ENCODE measurements around the gene DOCK9.

The DOCK9 gene

DNA sequence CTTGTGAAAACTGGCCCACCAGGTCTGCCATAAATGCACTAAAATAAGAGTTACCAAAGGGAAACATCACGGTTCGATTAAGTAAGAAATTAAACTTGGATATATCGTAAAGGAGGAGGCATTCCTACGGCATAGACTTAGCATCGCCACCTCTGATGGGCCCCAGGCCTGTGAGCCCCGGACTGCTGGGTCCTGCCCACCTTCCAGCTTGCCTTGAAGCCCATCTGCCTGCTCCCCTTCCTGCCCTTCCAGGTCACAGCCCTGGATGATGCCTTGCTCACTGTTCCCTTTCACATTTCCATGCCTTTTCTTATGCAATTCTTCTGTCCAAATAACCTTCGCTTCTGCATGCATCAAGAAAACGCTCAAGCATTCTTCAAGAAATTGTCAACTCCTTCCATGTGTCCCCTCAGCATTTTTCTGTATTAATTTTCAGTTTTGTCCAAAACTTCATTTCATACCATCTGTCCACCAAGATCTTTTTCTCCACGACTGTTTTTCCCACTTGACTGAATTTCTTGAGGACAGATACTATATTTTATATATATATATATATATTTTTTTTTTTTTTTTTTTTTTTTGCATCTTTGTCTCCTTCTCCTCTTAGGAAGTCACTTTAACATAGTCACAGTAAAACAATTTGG is 91.2 kb downstream of the DOCK9 start:
- no peak for DNase-seq (ENCODE audit: low read depth)

DNA sequence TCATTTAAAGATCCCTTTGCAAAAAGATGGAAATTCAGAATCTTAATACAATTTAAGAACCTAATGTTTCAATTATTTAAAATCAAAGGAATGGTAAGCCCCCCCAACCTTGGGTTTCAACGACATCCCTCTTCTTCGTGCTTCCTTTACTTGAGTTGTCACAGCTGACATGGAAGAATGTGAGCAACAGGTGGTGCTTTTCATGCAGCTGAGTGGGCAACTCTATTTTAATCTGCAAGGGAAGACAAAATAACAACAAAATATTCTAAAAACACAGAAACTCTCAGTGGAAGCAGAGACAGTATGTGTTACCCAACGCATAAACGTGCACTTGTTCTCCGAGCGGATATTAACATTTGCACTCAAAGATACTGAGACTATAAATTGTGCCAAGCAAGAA is 92.3 kb downstream of the DOCK9 start:
- DNase-seq (ENCODE audit: low read depth): no peak

DNA sequence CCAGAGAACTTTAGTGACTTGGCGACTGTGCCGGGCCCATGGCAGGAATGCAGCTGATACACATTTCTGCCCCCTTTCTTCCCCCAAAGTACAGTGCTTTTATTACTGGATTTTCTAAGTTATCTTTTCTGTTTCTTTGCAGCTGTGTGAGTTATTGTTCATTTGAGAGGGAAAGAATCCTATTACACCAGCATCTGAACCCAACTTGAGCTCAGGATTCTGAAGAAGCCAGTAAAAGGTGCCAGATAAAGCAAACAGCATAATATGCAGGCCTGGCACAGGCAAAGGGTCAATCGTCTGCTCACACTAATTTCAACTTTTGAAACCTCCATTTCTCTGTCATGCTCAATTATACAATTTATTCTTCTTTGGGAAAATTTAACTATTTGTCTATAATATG is 93.9 kb downstream of the DOCK9 start:
- no peak for DNase-seq (ENCODE audit: low read depth)

DNA sequence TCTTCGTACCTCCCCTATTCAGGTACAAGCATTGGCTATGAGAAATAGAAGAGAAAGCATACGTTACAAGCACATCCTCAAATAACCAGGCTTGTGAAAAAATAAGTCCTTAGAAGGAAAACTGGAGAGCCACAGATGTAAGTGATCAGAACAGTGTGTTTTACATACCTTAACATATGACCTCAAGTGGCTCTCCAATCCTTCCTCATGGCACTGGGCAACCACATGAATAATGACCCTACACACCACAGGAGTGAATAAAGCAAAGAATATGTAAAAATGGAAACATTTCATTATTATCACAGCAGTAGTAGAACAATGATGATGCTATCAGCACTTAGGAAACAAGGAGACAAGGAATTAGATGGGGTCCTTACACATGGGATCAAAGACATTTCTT is 96.5 kb downstream of the DOCK9 start:
- DNase-seq (ENCODE audit: low read depth): no peak

DNA sequence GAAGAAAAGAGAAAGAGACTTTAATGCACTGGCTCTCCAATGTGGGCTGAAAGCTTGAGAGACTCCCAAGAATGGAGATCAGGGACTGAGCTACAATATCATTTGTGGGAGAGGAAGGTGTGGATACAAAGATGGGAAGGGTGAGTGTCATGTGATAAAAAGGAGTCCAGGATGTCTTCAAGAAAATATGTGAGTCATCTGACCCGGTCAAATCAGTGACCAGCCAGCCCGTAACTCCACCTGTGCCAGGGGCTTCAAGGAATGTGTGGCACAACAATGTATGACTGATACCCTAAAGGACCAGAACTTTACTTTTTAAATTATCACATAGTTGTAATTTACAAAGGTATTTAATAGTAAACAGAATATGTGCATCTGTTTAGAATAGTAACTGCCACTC is 97.2 kb downstream of the DOCK9 start:
- no peak for DNase-seq (ENCODE audit: low read depth)

DNA sequence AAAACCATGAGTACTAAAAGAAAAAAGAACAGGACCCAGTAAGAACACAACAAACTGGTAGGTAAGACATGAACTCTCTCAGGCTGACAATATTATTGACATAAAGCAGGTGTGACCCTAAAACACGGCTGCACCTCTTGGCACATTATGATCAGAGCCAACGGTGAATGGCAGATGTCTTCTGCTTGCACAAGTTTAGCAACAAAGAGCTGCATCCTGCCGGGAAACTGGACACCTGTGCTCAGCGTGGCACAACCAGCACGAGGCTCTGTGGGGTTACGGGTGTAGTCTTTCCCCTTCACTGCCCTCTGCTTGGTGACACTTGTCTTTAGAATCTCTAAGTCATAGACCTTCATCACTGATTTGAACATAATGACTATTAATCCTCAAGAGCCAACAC is 97.9 kb downstream of the DOCK9 start:
- DNase-seq (ENCODE audit: low read depth): no peak

DNA sequence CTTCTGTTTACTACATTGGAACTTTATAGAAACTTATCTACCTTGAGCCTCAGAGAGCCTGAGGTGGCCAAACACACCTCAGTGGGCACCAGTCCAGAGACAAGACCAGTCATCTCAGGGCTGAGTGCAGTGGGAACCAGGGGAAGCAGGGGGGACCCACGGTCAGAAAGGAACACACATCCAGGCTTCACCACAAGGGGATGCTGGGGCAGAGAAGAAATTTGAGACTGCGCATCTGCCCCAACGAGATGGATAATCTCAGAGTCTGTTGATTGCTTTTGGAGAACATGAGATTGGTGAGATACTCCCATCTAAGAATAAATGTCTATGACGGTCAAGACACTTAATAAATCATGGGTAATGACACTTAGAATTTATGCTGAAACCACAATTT is 98.7 kb downstream of the DOCK9 start:
- no peak for DNase-seq (ENCODE audit: low read depth)

DNA sequence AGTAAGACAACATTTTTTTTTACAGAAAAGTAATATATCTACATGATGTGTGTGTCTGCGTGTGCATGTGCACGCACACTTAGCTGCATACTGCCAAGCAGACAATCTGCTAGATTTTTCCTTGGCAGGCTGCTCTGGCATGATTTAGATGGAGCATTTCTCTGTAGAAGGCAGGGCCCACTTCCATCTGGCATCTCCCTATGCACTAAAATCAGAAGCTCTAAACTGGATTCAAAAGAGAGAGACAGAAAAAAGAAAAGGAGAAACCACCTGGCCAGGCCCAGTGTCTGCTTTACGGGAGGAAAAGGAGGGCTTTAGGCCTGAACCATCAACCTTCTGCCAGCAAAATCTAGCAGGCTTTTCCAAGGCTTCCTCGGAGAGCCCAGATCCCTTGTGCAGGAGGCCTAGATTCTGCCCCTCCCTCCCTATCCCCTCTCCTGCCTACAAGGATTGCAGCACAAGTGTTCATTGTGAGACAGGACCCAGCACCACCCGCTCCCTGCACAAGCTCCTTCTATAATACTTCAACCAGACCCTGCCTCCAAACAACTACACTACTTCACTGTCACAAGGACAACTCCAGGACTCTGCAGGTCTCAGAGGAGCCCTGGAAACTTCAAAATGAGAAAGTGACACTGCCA is 99.3 kb downstream of the DOCK9 start:
- no peak for DNase-seq (ENCODE audit: low read depth)

DNA sequence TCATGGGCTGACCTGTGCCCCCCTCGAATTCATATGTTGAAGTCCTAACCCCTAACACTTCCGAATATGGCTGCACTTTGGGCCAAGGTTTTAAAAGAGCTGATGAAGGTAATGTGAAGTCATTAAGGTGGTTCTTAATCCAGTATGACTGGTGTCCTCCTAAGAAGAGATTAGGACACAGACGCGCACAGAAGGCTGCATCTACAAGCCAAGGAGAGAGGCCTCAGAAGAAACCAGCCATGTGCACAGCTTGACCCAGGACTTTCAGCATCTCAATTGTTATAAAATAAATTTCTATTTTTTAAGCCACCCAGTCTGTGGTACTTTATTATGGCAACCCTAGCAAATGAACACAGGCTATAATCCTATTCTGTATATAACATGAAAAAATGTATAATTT is 99.9 kb downstream of the DOCK9 start:
- DNase-seq (ENCODE audit: low read depth): no peak

DNA sequence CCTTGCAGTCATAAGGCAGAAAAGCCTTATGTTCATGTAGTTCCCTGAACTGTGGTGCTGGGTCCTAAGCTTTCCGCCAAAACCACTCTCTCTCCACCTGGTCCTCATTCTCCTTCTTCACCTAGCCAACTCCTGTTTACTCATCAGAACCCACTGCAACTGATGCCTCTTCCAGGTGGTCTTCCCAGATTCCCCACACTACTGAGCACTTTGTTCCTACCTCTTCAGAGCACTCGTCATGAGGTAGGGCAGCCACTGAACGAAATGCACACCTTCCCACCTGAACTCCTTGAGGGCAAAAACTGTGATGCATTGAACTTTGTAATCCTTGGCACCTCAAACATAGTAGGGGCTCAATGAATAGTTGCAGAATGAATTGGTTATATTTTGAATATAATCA is 100.4 kb downstream of the DOCK9 start:
- no peak for DNase-seq (ENCODE audit: low read depth)

DNA sequence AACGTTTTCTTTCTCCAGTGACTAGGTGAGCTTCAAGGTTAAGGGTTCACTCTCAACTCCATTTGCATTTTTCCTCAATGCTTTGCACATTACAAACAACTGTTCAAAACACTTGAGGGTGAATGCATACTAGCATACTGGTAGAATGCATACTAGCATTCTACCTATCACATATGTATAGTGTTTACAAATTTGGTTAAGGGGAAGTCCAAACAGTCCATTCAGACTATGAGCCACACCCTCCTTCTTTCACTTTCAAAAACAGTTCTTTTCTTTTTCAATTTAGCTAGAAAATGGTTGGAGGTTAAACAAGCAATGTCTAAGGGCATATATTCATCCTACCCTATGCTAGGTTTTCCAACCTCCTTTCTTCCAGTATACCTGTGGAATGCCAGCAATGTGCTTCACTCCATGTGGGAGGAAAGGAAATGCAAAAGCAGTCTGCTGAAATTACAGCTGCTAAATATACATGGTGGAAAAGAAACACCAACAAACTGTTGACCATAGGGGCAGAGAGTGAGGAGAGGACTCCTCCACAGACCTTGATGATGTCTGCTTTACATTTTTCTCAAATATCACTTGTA is 102.6 kb downstream of the DOCK9 start:
- DNase-seq (ENCODE audit: low read depth): no peak

DNA sequence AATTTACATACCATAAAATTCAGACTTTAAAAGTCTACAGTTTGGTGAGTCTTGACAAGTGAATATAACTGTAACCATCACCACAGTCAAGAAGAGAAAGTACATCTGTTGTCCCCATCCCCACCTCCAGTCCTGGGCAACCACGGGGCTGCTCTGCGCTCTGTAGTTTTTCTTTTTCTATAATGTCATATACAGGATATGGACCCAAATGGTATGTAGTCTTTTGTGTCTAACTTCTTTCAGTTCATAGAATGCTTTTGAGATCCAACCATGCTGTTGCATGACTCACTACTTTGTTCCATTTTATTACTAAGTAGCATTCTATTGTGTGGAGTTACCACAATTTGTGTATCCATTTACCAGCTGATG is 103.9 kb downstream of the DOCK9 start:
- DNase-seq (ENCODE audit: low read depth): no peak

DNA sequence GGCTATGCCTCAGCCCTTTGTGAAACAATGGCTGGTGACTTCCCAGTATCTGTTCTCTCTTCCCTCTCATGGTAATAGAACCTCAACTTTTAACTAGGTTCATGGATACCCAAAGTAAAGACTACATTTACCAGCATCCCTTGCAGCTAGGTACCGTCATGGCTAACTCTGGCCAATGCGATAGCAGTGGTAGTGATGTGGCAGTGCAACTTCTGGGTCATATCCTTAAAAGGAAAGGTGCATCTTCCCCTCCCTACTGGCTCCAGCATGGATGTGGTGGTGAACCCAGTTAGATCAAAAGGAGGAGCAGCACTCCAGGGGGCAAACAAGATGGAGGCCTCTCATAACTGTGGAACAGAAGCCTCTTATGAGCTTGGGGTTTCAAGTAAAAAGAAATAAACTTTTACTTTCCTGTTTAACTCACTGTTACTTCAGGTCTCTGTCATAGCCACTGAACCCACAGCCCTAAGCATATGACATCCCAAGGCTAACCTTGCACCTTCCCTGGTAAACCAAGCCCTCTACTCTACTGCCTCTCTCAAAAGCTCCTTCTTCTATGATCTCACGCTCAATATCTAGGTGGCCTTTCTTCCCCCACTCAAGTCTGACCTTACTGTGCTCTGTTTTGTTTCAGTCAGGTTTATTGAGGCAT is 104.4 kb downstream of the DOCK9 start:
- DNase-seq (ENCODE audit: low read depth): no peak

DNA sequence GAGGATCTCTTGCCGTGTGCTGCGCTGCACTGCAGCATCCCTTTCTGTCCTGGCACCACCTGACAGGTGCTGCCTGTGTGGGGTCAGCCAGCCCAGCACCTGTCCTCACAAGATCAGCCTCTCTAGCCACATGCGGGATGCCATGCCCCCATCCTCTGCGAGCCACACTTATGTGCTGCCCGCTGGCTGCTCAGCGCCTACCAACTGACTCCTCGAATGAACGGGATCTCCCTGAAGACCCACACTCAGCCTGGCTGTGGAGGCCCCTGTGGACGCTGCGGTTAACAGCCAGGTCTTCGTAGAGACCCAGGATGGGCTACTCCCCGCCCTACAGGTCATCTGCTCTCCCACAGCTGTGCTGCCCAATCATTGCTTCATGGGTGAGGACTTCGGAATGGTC is 106.1 kb downstream of the DOCK9 start:
- no peak for DNase-seq (ENCODE audit: low read depth)

DNA sequence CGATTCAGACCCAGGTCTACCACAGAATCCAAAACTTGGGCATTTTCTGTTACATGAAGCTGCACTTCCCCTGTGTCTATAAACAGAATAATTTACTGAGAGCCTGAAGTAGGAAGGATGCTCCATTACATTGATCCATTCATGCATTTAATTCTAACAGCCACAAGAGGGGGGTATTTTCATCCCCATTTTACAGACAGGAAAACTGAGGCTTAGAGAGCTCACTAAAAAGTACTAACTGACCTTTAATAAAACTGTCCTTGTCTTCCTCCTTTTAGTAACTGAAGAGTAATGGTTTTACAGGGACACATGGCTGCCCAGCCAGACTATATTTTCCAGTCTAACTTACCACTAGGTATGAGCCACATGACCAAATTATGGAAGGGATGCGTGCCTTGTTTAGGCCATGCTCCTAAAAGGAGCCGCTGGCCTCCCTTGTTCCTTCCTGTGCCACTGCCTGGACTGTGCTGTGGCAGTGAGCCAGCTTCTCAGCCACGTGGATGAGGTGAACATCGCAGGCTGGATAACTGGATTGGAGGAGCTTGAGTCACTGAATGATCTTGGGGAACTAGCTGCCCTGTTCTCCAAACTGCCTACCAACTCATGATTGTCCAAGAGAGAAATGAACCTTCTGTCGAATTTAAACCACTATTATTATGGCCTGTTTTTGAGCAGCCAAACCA is 108.3 kb downstream of the DOCK9 start:
- no peak for DNase-seq (ENCODE audit: low read depth)

DNA sequence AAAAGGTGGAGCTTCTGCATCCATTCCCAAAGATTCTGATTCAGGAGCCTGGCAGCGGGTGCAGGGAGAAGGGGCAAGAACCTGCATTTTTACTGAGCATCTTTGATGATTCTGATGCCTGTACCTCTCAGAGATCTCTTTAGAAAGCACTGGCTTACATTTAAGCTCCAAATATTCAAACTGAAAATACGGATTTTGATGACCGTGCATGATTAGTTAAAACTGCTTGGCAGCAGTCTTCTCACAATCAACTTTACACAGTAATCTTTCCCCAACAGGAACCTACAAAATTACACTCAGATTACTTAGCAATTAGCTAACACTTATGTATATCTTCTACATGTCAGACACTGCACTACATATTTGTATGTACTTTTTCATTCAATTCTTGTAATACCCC is 108.9 kb downstream of the DOCK9 start:
- no peak for DNase-seq (ENCODE audit: low read depth)

DNA sequence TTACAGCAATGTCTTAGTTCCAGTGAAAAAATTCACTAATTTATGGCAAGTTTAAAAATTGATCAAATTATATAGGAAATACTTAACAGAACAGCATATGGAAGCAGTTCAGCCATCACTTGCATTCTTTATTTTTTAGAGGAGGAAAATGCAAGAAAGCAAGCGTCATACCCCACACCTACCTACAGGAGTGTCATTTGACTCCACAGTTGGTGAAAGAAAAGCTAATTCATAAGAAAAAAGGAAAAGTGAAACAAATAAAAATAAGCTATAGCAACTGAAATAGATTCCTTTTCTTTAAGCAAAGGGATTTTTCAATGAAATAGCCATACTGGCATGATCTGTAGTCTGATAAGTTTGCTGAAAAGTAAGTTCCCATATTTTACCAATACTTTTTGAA is 111.0 kb downstream of the DOCK9 start:
- no peak for DNase-seq (ENCODE audit: low read depth)

DNA sequence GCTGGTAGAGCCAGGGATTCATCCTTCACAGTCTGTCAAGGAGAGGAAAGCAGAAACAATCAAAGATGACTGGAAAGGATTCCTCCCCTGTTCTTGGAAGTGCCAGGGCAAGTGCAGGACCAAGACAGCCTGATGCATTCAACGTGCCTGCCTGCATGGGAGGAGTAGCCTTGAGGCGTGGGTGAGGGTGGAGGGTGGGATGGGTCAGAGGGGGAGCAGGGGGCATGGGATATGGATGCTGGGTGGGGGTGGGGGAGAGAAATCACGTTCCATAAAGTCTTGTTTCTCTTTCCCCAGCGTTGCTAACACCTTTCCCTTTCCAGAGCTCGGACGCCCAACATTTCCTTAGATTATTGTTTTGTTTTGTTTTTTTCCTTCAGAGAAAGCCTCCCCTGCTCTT is 117.4 kb downstream of the DOCK9 start:
- DNase-seq (ENCODE audit: low read depth): no peak

DNA sequence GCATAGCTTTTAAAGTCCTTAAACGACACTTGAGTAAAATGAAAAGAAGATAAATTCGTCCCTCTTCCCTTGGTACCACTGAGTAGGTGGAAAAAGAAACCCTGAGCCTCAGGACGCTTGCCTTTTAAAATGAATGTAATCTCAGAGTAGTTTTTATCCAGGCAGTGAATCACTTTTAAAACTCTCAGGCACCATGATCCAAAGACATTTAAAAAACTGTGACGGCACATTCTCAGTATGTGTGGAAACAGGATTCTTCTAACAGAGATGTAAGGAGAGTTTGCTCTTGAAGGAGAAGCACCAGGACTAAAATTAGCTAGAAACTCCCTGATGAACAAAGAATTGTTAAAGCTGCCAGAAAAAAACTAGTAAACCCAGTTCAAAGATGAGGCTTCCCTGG is 119.7 kb downstream of the DOCK9 start:
- DNase-seq (ENCODE audit: low read depth): no peak

DNA sequence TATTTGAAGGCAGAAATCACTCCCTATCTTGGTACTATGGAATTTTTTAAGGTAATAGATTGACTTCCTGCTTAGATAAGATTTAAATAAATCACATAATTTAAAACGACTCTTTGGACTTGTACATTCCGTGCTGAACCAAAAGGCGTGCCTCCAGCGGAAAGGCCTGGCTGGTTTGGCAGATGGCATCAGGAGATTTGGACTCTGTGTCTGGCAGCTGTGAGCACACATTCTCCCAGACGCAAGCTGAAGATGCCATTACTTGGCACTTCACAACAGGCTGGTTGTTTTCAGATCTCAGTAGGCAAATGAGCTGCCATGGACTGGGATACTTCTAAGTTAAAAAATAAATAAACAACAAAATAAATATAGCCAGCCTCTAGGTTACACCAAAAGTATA is 120.9 kb downstream of the DOCK9 start:
- no peak for DNase-seq (ENCODE audit: low read depth)

DNA sequence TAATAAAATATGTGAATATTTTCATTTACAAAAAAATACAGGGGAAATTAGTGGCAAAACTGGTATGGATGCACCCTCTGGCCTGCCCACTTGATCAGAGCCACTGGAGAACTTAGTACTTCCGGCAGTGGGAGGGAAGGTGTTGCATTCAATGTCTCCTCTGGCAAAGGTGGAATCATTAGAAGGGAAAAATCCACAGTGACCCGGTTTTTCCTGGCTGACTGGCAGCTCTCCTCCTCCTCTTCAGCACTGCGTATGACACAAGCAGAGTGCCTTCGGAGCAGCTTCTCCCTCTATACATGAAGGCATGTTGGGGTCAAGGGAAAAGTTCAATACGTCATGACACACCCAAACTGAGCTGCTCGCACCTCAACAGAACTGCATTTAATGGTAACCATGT is 123.4 kb downstream of the DOCK9 start:
- DNase-seq (ENCODE audit: low read depth): no peak

DNA sequence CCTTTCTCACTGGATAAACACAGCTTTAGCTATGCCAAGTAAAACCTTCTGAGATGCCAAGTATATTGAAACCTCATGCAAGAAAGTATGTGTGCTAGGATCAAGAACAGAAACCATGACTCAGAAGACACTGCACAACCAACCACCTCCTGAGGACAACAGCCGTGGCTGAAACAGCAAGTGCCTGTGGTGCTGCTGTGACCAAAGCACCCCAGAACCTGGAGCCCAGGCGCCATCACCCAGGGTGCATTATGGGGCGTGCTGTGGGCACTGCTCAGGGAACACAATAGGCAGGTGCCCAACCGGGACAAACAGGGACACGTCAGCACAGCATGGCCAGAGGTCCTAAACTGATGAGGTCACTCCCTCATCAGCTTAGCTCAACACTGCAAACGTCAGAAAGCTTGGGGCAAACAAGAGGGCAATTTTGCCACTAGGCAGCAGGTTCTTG is 124.1 kb downstream of the DOCK9 start:
- peak; percentile 26 for DNase-seq (ENCODE audit: low read depth)

DNA sequence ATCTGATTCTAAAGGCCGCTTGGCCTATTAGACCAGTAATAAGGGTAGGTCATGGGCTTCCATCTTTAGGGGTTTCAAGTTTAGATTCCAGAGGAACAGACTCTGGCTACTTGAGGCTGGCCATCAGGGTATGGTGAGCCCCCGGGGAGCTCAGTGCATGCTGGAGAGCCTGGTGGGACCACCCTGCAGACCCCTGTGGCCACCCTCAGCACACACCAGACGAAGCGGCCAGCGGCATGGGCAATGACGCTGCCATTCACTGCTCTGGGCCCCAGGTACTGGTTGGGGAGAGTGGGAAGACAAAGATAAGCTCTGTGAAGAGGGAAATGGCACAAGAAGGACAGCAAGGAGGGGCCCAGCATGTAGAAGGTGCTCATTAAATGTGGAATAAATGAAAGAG is 126.6 kb downstream of the DOCK9 start:
- no peak for DNase-seq (ENCODE audit: low read depth)
